Stimulated activated CD8-positive, alpha-beta memory T cell treated with anti-CD3 and anti-CD28 coated beads, Interleukin-15, amount 100 ng/mL, for 4 hours (primary cell): ENCODE results near the gene SVIL.
"Not testable (repeated sequence)": the region's sequence is repeated elsewhere in the genome, so short reads cannot be mapped to it uniquely, and the experiment has no call there.

Source experiments
- DNase-seq, 2 donors: peaks; one replicate each; pipeline ENCODE4 v3.0.0-alpha.2; 2020; ENCODE audit warnings: low read depth in 2 of 2

SVIL gene

GRCh38 chr10:29620112-29620690 lies 14.6 kb downstream of the SVIL start:
- DNase-seq, result no peak

DNA sequence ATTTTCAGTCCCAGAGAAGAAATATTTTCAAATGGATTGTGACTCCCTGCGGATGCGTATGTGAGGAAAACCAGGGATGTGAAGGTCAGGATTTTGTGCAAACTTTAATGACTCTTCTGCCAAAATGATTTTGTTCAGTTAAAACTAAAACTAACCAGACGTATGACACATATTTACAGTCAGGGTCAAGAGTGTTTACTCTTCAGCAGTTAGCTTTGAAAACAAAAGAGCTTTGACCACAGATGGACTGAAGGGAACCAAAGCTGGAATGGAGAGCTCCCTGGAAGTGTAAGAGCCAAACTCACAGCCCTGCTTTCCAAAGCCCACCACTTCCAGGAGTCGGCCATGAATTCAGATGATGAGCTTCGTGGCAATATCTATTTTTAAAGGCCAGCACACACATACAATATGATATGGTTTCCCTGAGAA lies 15.5 kb downstream of the SVIL start:
- no peak for DNase-seq

DNA sequence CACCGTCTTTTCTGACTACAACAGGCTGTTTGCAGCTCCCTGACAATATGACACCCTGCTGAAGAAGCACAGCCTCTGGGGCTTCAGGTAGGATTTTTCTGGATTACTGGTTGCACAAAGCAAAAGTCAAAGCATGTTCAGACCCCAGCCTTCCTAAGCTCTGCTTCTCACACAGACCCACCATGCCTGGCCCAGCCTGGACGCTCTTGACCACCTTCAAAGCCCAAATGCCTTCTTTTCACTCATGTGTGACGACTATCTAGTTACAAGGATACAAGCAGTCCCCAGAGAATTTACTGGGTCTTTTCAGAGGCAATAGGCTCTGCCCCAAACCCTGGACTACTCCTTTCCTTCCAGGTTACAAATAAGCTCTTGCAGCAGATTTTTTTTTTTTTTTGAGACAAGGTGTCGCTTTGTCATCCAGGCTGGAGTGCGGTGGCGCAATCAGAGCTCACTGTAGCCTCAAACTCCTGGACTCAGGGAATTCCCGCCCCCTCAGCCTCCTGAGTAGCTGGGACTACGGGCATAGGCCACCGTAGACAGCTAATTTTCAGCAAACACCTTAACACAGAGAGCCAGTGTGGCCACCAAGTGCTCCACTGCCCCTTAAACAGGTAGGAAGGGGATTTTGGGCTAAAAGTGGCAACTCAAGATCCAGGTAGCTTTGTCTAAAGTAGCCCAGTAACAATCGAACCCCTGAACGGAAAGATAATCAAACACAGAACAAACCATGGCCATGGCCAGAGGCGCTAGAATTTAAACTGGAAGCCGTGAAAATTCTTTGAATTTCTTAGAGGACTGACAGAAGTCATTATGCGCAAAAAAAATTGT lies 16.2 kb downstream of the SVIL start:
- no peak for DNase-seq

DNA sequence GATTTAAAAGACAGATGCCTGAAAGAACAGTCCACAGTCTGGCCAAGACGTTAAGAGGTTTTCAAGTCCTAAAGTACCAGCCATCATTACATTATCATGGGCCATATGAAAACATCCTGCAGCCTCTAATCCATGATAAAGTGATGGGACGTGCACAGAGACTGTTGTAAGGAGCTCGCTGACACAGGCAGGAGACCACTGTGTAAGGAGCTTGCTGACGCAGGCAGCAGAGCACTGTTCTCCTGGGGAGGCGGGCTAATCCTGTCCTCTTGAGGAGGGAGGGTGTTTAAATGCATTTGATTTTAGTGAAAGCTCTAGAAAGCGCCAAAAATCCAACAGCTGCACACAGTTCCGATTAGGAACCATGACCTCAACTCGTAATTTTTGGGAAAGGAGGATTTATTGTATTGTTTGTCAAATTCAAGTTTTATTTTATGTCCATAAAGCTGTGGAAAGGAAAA lies 16.9 kb downstream of the SVIL start:
- DNase-seq, result no peak

- DNase-seq, result no peak
Measured at GRCh38 chr10:29616542-29616941, 18.2 kb downstream of the SVIL start.

DNA sequence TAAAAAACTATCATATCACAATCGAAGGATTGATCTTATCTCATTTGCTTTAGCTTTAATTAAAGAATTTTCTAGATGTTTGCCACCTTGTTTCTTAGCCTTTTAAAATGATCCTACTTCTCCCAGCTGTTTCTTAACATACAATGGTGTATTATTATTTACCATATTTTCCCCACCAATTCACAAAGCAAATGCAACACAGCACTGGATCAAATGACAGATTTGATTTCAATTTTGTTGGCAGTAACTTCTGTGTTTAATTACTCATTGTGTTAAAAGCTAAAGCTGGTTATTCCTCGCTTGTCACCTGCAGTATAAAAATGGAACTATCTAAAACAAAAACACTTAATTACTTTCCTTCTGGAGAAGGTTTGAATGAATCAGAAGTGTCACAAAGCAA lies 19.6 kb downstream of the SVIL start:
- no peak for DNase-seq

DNA sequence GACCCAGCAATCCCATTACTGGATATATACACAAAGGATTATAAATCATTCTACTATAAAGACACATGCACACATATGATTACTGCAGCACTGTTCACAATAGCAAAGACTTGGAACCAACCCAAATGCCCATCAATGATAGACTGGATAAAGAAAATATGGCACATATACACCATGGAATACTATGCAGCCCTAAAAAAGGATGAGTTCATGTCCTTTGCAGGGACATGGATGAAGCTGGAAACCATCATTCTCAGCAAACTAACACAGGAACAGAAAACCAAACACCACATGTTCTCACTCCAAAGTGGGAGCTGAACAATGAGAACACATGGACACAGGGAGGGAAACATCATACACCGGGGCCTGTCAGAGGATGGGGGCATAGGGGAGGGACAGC lies 20.5 kb downstream of the SVIL start:
- not testable (repeated sequence) for DNase-seq

GRCh38 chr10:29613791-29614190 lies 21.0 kb downstream of the SVIL start:
- DNase-seq, result no peak

GRCh38 chr10:29613196-29613595 lies 21.6 kb downstream of the SVIL start:
- DNase-seq, result no peak

DNA sequence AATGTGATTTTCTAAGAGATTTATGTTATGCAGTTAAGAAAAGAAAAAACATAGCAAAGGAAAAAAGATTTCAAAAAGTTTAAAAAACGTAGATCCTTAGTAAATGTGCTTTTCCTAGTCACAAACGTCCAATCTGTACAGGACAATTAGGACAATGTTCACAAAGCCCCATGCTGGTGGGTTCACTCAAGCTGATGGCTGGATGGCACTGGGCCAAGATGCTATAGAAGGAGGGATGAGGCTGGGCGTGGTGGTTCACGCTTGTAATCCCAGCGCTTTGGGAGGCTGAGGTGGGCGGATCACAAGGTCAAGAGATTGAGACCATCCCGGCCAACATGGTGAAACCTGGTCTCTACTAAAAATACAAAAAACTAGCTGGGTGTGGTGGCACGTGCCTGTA lies 22.1 kb downstream of the SVIL start:
- no peak for DNase-seq

- no peak for DNase-seq
Measured at GRCh38 chr10:29611781-29612381, 22.9 kb downstream of the SVIL start.

GRCh38 chr10:29610876-29611647 lies 23.7 kb downstream of the SVIL start:
- DNase-seq, result no peak

- not testable (repeated sequence) for DNase-seq
Measured at GRCh38 chr10:29610331-29610730, 24.4 kb downstream of the SVIL start.

- DNase-seq, result no peak
Measured at GRCh38 chr10:29609696-29610095, 25.1 kb downstream of the SVIL start.

GRCh38 chr10:29608476-29609301 lies 26.1 kb downstream of the SVIL start:
- DNase-seq, result no peak

DNA sequence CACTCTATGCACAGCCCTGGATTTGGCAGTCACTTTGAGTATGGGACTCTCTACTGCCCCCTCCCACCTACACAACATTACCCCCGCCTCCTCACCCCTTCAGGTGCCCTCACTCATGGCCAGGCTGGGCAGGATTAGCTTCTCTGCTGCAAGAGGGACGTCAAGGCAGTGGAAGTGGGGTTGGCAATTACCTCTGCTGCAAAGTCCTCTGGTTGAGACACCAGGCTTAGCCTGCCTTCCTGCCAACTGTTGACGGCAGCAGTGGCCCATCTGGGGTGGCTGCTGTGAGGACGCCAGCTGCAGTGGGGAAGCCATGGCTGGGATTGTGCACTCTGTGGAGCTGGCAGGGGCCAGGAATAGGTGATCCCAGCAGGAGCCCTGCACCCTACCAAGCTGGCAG lies 26.7 kb downstream of the SVIL start:
- no peak for DNase-seq

DNA sequence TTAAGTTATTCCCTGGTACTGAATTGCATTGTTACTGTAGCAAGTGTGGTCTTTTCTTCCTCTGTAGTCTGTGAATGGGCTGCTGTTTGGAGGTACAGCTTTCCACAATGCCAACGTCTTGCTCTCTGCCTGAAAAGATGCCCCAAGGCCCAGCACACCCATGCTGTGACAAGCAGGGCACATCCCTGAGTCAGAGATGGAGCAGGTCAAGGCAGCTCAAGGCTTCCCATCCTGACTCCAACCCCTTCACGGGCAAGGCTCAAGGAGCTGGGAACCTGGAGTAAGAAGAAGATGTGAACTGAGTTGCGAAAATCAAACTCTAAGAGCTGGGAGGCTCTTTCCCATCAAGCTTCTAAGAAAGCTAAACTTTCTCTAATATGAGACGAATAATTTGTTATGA lies 27.2 kb downstream of the SVIL start:
- no peak for DNase-seq

DNA sequence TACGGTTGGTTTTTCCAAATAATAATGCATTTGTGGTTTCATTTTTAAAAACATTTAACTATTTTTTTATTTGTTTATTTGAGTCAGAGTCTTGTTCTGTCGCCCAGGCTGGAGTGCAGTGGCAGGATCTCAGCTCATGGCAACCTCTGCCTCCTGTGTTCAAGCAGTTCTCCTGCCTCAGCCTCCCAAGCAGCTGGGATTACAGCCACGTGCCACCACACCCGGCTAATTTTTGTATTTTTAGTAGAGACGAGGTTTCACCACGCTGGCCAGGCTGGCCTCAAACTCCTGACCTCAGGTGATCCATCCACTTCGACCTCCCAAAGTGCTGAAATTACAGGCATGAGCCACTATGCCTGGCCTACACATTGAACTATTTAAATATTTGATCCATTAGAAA lies 28.1 kb downstream of the SVIL start:
- not testable (repeated sequence) for DNase-seq

DNA sequence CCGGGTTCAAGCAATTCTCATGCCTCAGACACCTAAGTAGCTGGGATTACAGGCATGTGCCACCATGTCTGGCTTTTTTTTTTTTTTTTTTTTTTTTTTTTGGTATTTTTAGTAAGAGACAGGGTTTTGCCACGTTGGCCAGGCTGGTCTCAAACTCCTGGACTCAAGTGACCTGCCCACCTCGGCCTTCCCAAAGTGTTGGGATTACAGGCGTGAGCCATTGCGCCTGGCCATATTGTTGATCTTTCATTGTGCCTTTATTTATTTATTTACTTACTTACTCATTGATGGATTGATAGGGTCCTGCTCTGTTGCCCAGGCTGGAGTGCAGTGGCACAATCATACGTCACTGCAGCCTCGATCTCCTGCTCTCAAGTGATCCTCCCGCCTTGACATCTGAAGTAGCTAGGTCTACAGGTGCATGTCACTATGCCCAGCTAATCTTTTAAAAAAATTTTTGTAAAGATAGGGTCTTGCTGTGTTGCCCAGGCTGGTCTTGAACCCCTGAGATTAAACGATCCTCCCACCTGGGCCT lies 30.4 kb downstream of the SVIL start:
- DNase-seq, result no peak

GRCh38 chr10:29603223-29603896 lies 31.4 kb downstream of the SVIL start:
- DNase-seq, result no peak
